IPS DF 4.7 (cell line): ENCODE measurements around the gene CCDC88C.
"Not testable (repeated sequence)": the region's sequence is repeated elsewhere in the genome, so short reads cannot be mapped to it uniquely, and the experiment has no call there.

Source experiments
- DNase-seq: peaks from one replicate; pipeline ENCODE4 v3.0.0-alpha.2; 2013; ENCODE audit warnings: low spot score; ENCODE audit errors: extremely low read depth

CCDC88C gene

GRCh38 chr14:91417120-91417982 is at the start of gene CCDC88C:
CCDC88C (minus strand) TSS chr14:91417820; CDS start chr14:91417690, 130 bp downstream.
- DNase-seq, result no peak

GRCh38 chr14:91466192-91466591 is 48.6 kb upstream of the CCDC88C start:
- no peak for DNase-seq

- no peak for DNase-seq
Measured at GRCh38 chr14:91464615-91465205, 47.1 kb upstream of the CCDC88C start.

- no peak for DNase-seq
Measured at GRCh38 chr14:91458612-91459011, 41.0 kb upstream of the CCDC88C start.

- no peak for DNase-seq
Measured at GRCh38 chr14:91456283-91456682, 38.7 kb upstream of the CCDC88C start.

- DNase-seq, result no peak
Measured at GRCh38 chr14:91454580-91454979, 37.0 kb upstream of the CCDC88C start.

GRCh38 chr14:91454155-91454554 is 36.5 kb upstream of the CCDC88C start:
- DNase-seq, result no peak

- no peak for DNase-seq
Measured at GRCh38 chr14:91453744-91454143, 36.1 kb upstream of the CCDC88C start.

GRCh38 chr14:91444335-91445020 is 26.9 kb upstream of the CCDC88C start:
- no peak for DNase-seq

- no peak for DNase-seq
Measured at GRCh38 chr14:91439345-91439744, 21.7 kb upstream of the CCDC88C start.

- DNase-seq, result no peak
Measured at GRCh38 chr14:91438845-91439244, 21.2 kb upstream of the CCDC88C start.

GRCh38 chr14:91436266-91436665 is 18.6 kb upstream of the CCDC88C start:
- not testable (repeated sequence) for DNase-seq

- no peak for DNase-seq
Measured at GRCh38 chr14:91429385-91429784, 11.8 kb upstream of the CCDC88C start.

GRCh38 chr14:91428931-91429330 is 11.3 kb upstream of the CCDC88C start:
- DNase-seq, result not testable (repeated sequence)

- DNase-seq, result not testable (repeated sequence)
Measured at GRCh38 chr14:91425531-91425944, 7.9 kb upstream of the CCDC88C start.

- no peak for DNase-seq
Measured at GRCh38 chr14:91424813-91425530, 7.4 kb upstream of the CCDC88C start.

GRCh38 chr14:91420686-91421085 is 3.1 kb upstream of the CCDC88C start:
- no peak for DNase-seq

GRCh38 chr14:91419451-91419850 is 1.8 kb upstream of the CCDC88C start:
- no peak for DNase-seq

GRCh38 chr14:91419044-91419397 is 1.4 kb upstream of the CCDC88C start:
- no peak for DNase-seq

GRCh38 chr14:91418387-91419043 is 895 bp upstream of the CCDC88C start:
- no peak for DNase-seq

- DNase-seq, result no peak
Measured at GRCh38 chr14:91417983-91418386, 365 bp upstream of the CCDC88C start.
